K562 (cell line): ENCODE measurements around the gene DCAF17. TPM values are rescaled to one million over a fixed set of nuclear protein-coding genes. Genes with fewer than 3 reads are reported as not detected.

Experiments used
- ATAC-seq: fragments of 200-7000 bp; cut with Tn5 transposase; 3 replicates; pipeline ENCODE4 v1.9.1; 2020; ENCODE audit warnings: moderate library complexity
- BruUV-seq: library from RNA; stranded (reverse); fragments of 400-500 nt; replicated peaks from 2 replicates; lab custom pipeline; 2021; lab: Mats Ljungman, UMichigan
- CTCF ChIA-PET: fragments of 300-600 bp; formaldehyde crosslinking; extraction: SDS; loops from one replicate; lab custom pipeline; 2021; ENCODE audit warnings: low intra/inter-chr PET ratio; lab: Yijun Ruan, JAX
- POLR2A ChIA-PET: fragments of 300-600, 350-650 bp; sonication (Branson Sonifier 250); formaldehyde crosslinking; extraction: SDS; loops from one replicate; lab custom pipeline; 2021; ENCODE audit warnings: antibody characterized with exemption, inconsistent platforms; lab: Yijun Ruan, JAX
- DNase-seq, 4 experiments: peaks; one replicate each; pipeline versions ENCODE4 v3.0.0 to v3.0.0-alpha.2; 2011 to 2018; ENCODE audit warnings: low spot score in 3 of 4, mixed read lengths in 3 of 4; ENCODE audit errors: extremely low read depth in 1 of 4
- FAIRE-seq: peaks from 2 replicates; lab custom pipeline; 2011; peaks lifted over from hg19 to GRCh38; lab: Jason Lieb, UNC
- H2AFZ ChIP-seq: 2 replicates; pipeline ENCODE4 v1.6.0; 2011; ENCODE audit warnings: low read depth, low read length, control low read depth, inconsistent platforms
- H3K27ac ChIP-seq: fragments of 200-600 bp; 3 replicates; pipeline ENCODE4 v1.8.0; 2011; ENCODE audit warnings: low read depth, mild to moderate bottlenecking, control low read depth, inconsistent platforms, low read length, moderate library complexity, mixed read lengths; ENCODE audit errors: extremely low read depth
- H3K27me3 ChIP-seq, 2 experiments: fragments of 300-600 bp in 1 of 2; 2 replicates in 1 of 2; 3 replicates in 1 of 2; pipeline versions ENCODE4 v1.6.0 to v1.8.0; 2011; ENCODE audit warnings: inconsistent platforms in 2 of 2, low read length in 2 of 2, mild to moderate bottlenecking in 1 of 2, mixed read lengths in 1 of 2, moderate library complexity in 1 of 2; ENCODE audit not compliant: control insufficient read depth in 2 of 2, insufficient read depth in 2 of 2
- H3K36me3 ChIP-seq: fragments of 300-600 bp; 3 replicates; pipeline ENCODE4 v1.8.0; 2011; ENCODE audit warnings: mild to moderate bottlenecking, low read length, inconsistent platforms; ENCODE audit not compliant: control insufficient read depth, insufficient read depth
- H3K4me1 ChIP-seq, 2 experiments: fragments of 200-600 bp in 1 of 2; replicated peaks in 1 of 2; 2 replicates in 1 of 2; 3 replicates in 1 of 2; pipeline versions ENCODE4 v1.5.1 to v1.8.0; 2011; ENCODE audit warnings: inconsistent platforms in 2 of 2, low read length in 2 of 2, mild to moderate bottlenecking in 1 of 2, mixed read lengths in 1 of 2, moderate library complexity in 1 of 2; ENCODE audit not compliant: control insufficient read depth in 2 of 2, insufficient read depth in 2 of 2
- H3K4me2 ChIP-seq: 2 replicates; pipeline ENCODE4 v1.6.1; 2011; ENCODE audit warnings: low read length, control low read depth, inconsistent platforms, mixed read lengths; ENCODE audit not compliant: insufficient read depth
- H3K4me3 ChIP-seq: fragments of 200-600 bp; sonication (generic), shearing (Covaris generic); 2 replicates; pipeline ENCODE4 v1.5.1; 2016; ENCODE audit warnings: control low read depth, inconsistent platforms
- H3K79me2 ChIP-seq: fragments of 200-600 bp; 3 replicates; pipeline ENCODE4 v1.8.0; 2011; ENCODE audit warnings: low read length, inconsistent platforms; ENCODE audit not compliant: control insufficient read depth, insufficient read depth
- H3K9ac ChIP-seq, 2 experiments: 2 replicates each; pipeline versions ENCODE4 v1.6.0 to v1.6.1; 2011; ENCODE audit warnings: low read depth in 2 of 2, low read length in 2 of 2, control low read depth in 1 of 2, inconsistent platforms in 1 of 2, mild to moderate bottlenecking in 1 of 2, mixed read lengths in 1 of 2; ENCODE audit not compliant: insufficient read depth in 1 of 2
- H3K9me1 ChIP-seq: one replicate; pipeline ENCODE4 v1.6.0; 2011; ENCODE audit warnings: inconsistent platforms, mild to moderate bottlenecking, low read length, moderate library complexity; ENCODE audit not compliant: control insufficient read depth, insufficient read depth
- H3K9me3 ChIP-seq: replicated peaks from 2 replicates; pipeline ENCODE4 v1.5.1; 2011; ENCODE audit warnings: low read depth, low read length, inconsistent platforms; ENCODE audit not compliant: control insufficient read depth, insufficient read depth
- H4K20me1 ChIP-seq: replicated peaks from 2 replicates; pipeline ENCODE4 v1.6.1; 2011; ENCODE audit warnings: low read length, inconsistent platforms, mixed read lengths; ENCODE audit not compliant: control insufficient read depth, insufficient read depth
- CBX8 ChIP-seq: fragments of 200-600 bp; sonication (generic); IDR thresholded peaks from 2 replicates; pipeline ENCODE4 v1.6.1; 2012; ENCODE audit warnings: borderline replicate concordance, mixed run types, low read depth, mild to moderate bottlenecking, moderate library complexity, mixed read lengths, low read length, control low read depth, inconsistent platforms; ENCODE audit not compliant: poor library complexity, severe bottlenecking; ENCODE audit errors: extremely low read depth
- CTBP1 ChIP-seq: fragments of 450-650 bp; IDR thresholded peaks from 2 replicates; pipeline ENCODE4 v1.6.1; 2016; ENCODE audit warnings: borderline replicate concordance
- MYC ChIP-seq, 2 experiments: fragments of 250-450 bp in 1 of 2; sonication (Bioruptor Pico) in 1 of 2; IDR thresholded peaks; 2 replicates each; pipeline versions ENCODE4 v1.5.1 to v1.6.1; 2012 to 2021; ENCODE audit warnings: low read depth in 2 of 2, borderline replicate concordance in 1 of 2, improper control_type of control experiment in 1 of 2, low read length in 1 of 2, mild to moderate bottlenecking in 1 of 2, moderate library complexity in 1 of 2
- NFATC3 ChIP-seq: fragments of 450-650 bp; IDR thresholded peaks from 2 replicates; pipeline ENCODE4 v1.6.1; 2017; ENCODE audit warnings: mild to moderate bottlenecking
- RAD21 ChIP-seq, 2 experiments: fragments of 250-450 bp in 1 of 2; fragments of 450-650 bp in 1 of 2; sonication (Bioruptor Pico) in 1 of 2; formaldehyde crosslinking in 1 of 2; IDR thresholded peaks in 1 of 2; conservative IDR thresholded peaks in 1 of 2; 2 replicates each; pipeline versions ENCODE4 v1.4.0 to v1.8.0; 2020 to 2022; ENCODE audit warnings: mild to moderate bottlenecking in 2 of 2, moderate library complexity in 1 of 2
- SMARCA5 ChIP-seq: fragments of 450-650 bp; IDR thresholded peaks from 2 replicates; pipeline ENCODE4 v1.6.1; 2016
- ZNF780A ChIP-seq: fragments of 250-450 bp; sonication (Bioruptor Pico); IDR thresholded peaks from 2 replicates; pipeline ENCODE4 v1.5.0; 2021; ENCODE audit warnings: mild to moderate bottlenecking
- WGBS: fragments of 100-300 bp; shearing (Covaris generic); methylation state at CpG from one replicate; pipeline ENCODE4 v1.1.6; 2016; ENCODE audit warnings: low coverage, mixed read lengths; ENCODE audit not compliant: insufficient coverage; ENCODE audit errors: missing lambda C conversion rate; 5-methylcytosine and 5-hydroxymethylcytosine counted together
- in situ Hi-C: fragments of 300-500 bp; cut with MboI; formaldehyde crosslinking; loops from 4 replicates; pipeline ENCODE4 v1.15.0; 2018; ENCODE audit warnings: inconsistent platforms, mixed read lengths
- intact Hi-C: fragments of 100-400 bp; cut with micrococcal nuclease; formaldehyde crosslinking; loops from 2 replicates; pipeline ENCODE4 v1.14.2; 2022
- polyA plus RNA-seq, 8 experiments: library from polyadenylated mRNA; depleted of rRNA in 4 of 8; stranded (reverse) in 5 of 8; unstranded in 3 of 8; fragments of >200 nt; fragmentation: Nextera tagmentation in 2 of 8; fragmentation: Illumina TruSeq in 1 of 8; extraction: Ambion mirVana in 2 of 8; extraction: Trizol in 1 of 8; gene quantifications; 2 replicates each; pipeline versions ENCODE4 v1.2.1 to v1.2.3, GENCODE V29; 2011 to 2014; ENCODE audit warnings: inconsistent platforms in 1 of 8, missing spikeins in 1 of 8
- total RNA-seq, 7 experiments: library from RNA; depleted of rRNA in 6 of 7; stranded (reverse); fragments of >200 nt in 6 of 7; fragmentation: Illumina TruSeq in 2 of 7; extraction: Trizol in 2 of 7; gene quantifications; 2 replicates each; pipeline versions ENCODE4 v1.2.1 to v1.2.3, GENCODE V29; 2011 to 2021; ENCODE audit warnings: low replicate concordance in 1 of 7
- TF ChIP-seq, protein P1 (sequence below), 2 experiments: fragments of 450-650 bp; IDR thresholded peaks; 2 replicates each; pipeline ENCODE4 v1.6.1; 2018; ENCODE audit warnings: mild to moderate bottlenecking in 2 of 2, low read depth in 1 of 2; ENCODE audit not compliant: partially characterized antibody in 2 of 2
- TF ChIP-seq, protein P2 (sequence below): fragments of 450-650 bp; IDR thresholded peaks from 2 replicates; pipeline ENCODE4 v1.6.1; 2016; ENCODE audit warnings: missing biosample characterization, missing genetic modification characterization
- TF ChIP-seq, protein P3 (sequence below): fragments of 250-450 bp; sonication (Bioruptor Pico); IDR thresholded peaks from 2 replicates; pipeline ENCODE4 v1.5.1; 2021; ENCODE audit warnings: mild to moderate bottlenecking

The DCAF17 gene
- total and polyA plus RNA-seq, 9 of the 15 experiments (the other 6 are each of a cell fraction or from before 2014, with no cell fraction given): 10.0 to 38.5 (median 27.1) TPM

DNA sequence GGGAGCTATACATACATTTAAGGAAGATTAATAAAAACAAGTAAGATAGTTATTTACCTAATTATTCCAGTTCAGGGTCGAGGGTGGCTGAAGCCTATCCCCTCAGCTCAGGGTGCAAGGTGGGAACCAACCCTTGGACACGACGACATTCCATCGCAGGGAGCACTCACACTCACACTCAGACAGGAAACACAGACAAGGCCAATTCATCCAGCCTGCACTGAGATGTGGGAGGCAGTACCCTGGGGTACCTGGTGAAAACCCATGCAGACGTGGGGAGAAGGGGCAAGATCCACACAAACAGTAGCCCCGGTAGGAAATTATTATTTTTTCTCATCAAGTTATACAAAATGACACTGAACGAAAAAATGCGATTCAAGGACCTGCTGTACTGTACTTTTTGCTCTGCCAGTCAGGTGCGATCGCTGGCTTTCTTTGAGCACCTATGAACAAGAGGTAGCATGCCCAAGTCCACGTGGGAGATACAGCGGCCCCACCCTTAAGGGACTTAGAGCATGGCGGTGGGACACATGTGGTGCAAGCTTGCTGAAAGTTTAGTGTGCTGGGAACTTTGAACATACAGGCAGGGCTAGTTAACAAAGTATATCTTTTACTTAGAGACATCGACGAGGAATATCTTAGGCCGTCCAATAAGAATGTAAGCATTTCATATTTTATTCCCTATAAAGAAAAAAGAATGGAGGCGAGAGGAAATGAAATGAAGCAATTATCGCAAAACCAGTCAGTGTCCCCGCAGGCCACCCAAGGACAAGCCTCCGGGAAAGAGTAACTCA, 860 bp upstream of the DCAF17 start (continued):
- TF ChIP-seq, protein P1, sequence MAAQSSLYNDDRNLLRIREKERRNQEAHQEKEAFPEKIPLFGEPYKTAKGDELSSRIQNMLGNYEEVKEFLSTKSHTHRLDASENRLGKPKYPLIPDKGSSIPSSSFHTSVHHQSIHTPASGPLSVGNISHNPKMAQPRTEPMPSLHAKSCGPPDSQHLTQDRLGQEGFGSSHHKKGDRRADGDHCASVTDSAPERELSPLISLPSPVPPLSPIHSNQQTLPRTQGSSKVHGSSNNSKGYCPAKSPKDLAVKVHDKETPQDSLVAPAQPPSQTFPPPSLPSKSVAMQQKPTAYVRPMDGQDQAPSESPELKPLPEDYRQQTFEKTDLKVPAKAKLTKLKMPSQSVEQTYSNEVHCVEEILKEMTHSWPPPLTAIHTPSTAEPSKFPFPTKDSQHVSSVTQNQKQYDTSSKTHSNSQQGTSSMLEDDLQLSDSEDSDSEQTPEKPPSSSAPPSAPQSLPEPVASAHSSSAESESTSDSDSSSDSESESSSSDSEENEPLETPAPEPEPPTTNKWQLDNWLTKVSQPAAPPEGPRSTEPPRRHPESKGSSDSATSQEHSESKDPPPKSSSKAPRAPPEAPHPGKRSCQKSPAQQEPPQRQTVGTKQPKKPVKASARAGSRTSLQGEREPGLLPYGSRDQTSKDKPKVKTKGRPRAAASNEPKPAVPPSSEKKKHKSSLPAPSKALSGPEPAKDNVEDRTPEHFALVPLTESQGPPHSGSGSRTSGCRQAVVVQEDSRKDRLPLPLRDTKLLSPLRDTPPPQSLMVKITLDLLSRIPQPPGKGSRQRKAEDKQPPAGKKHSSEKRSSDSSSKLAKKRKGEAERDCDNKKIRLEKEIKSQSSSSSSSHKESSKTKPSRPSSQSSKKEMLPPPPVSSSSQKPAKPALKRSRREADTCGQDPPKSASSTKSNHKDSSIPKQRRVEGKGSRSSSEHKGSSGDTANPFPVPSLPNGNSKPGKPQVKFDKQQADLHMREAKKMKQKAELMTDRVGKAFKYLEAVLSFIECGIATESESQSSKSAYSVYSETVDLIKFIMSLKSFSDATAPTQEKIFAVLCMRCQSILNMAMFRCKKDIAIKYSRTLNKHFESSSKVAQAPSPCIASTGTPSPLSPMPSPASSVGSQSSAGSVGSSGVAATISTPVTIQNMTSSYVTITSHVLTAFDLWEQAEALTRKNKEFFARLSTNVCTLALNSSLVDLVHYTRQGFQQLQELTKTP (IDR thresholded peaks at IDR 0.05; ENCODE audit: low read depth in 1 of 2, partially characterized antibody in 2 of 2): peak in 1 of 2 experiments; percentile 85
- 0 out of 2 replicates have a peak, but pooled peaks have one; percentile 51 for TF ChIP-seq NFATC3
- TF ChIP-seq, protein P2, sequence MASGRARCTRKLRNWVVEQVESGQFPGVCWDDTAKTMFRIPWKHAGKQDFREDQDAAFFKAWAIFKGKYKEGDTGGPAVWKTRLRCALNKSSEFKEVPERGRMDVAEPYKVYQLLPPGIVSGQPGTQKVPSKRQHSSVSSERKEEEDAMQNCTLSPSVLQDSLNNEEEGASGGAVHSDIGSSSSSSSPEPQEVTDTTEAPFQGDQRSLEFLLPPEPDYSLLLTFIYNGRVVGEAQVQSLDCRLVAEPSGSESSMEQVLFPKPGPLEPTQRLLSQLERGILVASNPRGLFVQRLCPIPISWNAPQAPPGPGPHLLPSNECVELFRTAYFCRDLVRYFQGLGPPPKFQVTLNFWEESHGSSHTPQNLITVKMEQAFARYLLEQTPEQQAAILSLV (tag): no peak

DNA sequence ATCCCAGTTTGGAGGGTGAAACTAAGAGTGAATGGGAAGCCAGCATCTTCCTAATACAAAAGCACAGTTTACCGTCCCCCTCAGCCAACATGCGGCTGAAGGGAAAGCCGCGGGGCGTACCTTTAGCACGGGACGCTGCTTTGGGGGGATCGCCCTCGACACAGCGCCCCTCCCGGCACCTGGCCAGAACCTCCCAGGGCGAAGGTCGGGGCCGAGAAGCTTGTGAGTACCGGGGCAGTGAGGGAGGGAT, 338 bp upstream of the DCAF17 start, which contains the start of gene METTL8:
METTL8 (minus strand) TSS at position 228 of the 250 bp plus-strand sequence. CDS start 41,805 bp downstream, outside the sequence.
- ATAC-seq (no peak), FAIRE-seq (no peak), DNase-seq (peak in 1 of 4 experiments; percentile 96)
- Histone ChIP-seq H3K79me2 (peaks cover 79% of the 10 kb centered on the region), H3K9me1 (no peaks in the 10 kb centered on the region), H3K27ac (peak within 1 kb of the TSS; percentile 94), H3K9ac (peak within 1 kb of the TSS; percentile 95 to 97), H3K4me2 (peak within 1 kb of the TSS; percentile 96), H3K4me3 (peak within 1 kb of the TSS; percentile 86), H3K27me3 (no peaks in the 10 kb centered on the region), H3K36me3 (peaks cover 40% of the 10 kb centered on the region), H3K4me1 (peaks cover 13 to 18% of the 10 kb centered on the region in 2 experiments), H4K20me1 (no peaks in the 10 kb centered on the region), H2AFZ (peak within 1 kb of the TSS; percentile 95), H3K9me3 (peaks cover 8% of the 10 kb centered on the region)
- in situ Hi-C loops: no loop called here
- intact Hi-C loops: loop anchor here (1.0 to 5.0 kb wide), 3 partner anchors 276 to 505 kb away; no protein-coding TSS in a partner anchor
- 0% methylated on average over 15 of the region's 15 CpGs for WGBS
- POLR2A ChIA-PET: interaction anchor here (0.5 to 2.1 kb wide), 31 partner anchors 11 to 665 kb away, joined by 3 to 15 read pairs (median 3); partner anchors contain the start of genes CYBRD1, GORASP2 and METAP1D
- BruUV-seq: no TSS peak
- CTCF ChIA-PET: no interaction called here
- TF ChIP-seq ZNF780A (CRISPR knock-in tag) (no peak), CBX8 (no peak), CTBP1 (0 out of 2 replicates have a peak, but pooled peaks have one; percentile 95), RAD21 (CRISPR knock-in tag; conservative IDR thresholded peaks at IDR 0.05 in 1 of 2, IDR thresholded peaks at IDR 0.05 in 1 of 2) (peak; percentile 6 to 45; a peak in 2 of 4 replicates), SMARCA5 (peak; percentile 42; the same call in 1 of the 2 replicates), MYC (IDR thresholded peaks at IDR 0.05; ENCODE audit: low read depth, low read length) (no peak), MYC (CRISPR knock-in tag; IDR thresholded peaks at IDR 0.05; ENCODE audit: borderline replicate concordance, low read depth) (no peak)
- TF ChIP-seq, protein P3, sequence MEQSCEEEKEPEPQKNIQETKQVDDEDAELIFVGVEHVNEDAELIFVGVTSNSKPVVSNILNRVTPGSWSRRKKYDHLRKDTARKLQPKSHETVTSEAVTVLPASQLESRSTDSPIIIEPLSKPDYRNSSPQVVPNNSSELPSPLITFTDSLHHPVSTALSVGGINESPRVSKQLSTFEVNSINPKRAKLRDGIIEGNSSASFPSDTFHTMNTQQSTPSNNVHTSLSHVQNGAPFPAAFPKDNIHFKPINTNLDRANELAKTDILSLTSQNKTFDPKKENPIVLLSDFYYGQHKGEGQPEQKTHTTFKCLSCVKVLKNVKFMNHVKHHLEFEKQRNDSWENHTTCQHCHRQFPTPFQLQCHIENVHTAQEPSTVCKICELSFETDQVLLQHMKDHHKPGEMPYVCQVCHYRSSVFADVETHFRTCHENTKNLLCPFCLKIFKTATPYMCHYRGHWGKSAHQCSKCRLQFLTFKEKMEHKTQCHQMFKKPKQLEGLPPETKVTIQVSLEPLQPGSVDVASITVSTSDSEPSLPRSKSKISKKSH: no peak
